ENCODE results near the gene KCNH2.
"Not testable (repeated sequence)": the region's sequence is repeated elsewhere in the genome, so short reads cannot be mapped to it uniquely, and the experiment has no call there.

KCNH2 gene

GRCh38 chr7:150917969-150918368 is 60.2 kb downstream of the KCNH2 start:
- H3K27ac ChIP-seq: no peak overlapping the region
- no peak for DNase-seq (ENCODE audit: low read depth, low spot score)

GRCh38 chr7:150916670-150917069 is 61.5 kb downstream of the KCNH2 start:
- DNase-seq (ENCODE audit: low read depth, low spot score): no peak
- H3K27ac ChIP-seq: no peak overlapping the region

GRCh38 chr7:150914966-150915365 is 63.2 kb downstream of the KCNH2 start:
- H3K27ac ChIP-seq: no peak overlapping the region
- no peak for DNase-seq (ENCODE audit: low read depth, low spot score)

- H3K27ac ChIP-seq: no peak overlapping the region
- DNase-seq (ENCODE audit: low read depth, low spot score): no peak
Measured at GRCh38 chr7:150914196-150914595, 63.9 kb downstream of the KCNH2 start.

GRCh38 chr7:150912427-150912826 is 65.7 kb downstream of the KCNH2 start:
- DNase-seq (ENCODE audit: low read depth, low spot score): no peak
- H3K27ac ChIP-seq: no peak overlapping the region

- H3K27ac ChIP-seq: no peak overlapping the region
- no peak for DNase-seq (ENCODE audit: low read depth, low spot score)
Measured at GRCh38 chr7:150911590-150912267, 66.4 kb downstream of the KCNH2 start.

GRCh38 chr7:150910996-150911422 is 67.1 kb downstream of the KCNH2 start:
- H3K27ac ChIP-seq: no peak overlapping the region
- no peak for DNase-seq (ENCODE audit: low read depth, low spot score)

- DNase-seq (ENCODE audit: low read depth, low spot score); H3K27ac ChIP-seq: not testable (repeated sequence)
Measured at GRCh38 chr7:150910305-150910995, 67.7 kb downstream of the KCNH2 start.

- no peak overlapping the region for H3K27ac ChIP-seq
- DNase-seq (ENCODE audit: low read depth, low spot score): no peak
Measured at GRCh38 chr7:150909200-150909995, 68.7 kb downstream of the KCNH2 start.

- no peak for DNase-seq (ENCODE audit: low read depth, low spot score)
- H3K27ac ChIP-seq: no peak overlapping the region
Measured at GRCh38 chr7:150908173-150908572, 69.9 kb downstream of the KCNH2 start.

- no peak for DNase-seq (ENCODE audit: low read depth, low spot score)
- H3K27ac ChIP-seq: no peak overlapping the region
Measured at GRCh38 chr7:150904011-150904909, 73.9 kb downstream of the KCNH2 start.

- no peak overlapping the region for H3K27ac ChIP-seq
- DNase-seq (ENCODE audit: low read depth, low spot score): no peak
Measured at GRCh38 chr7:150903606-150904005, 74.5 kb downstream of the KCNH2 start.

GRCh38 chr7:150902078-150903033 is 75.8 kb downstream of the KCNH2 start:
- no peak overlapping the region for H3K27ac ChIP-seq
- DNase-seq (ENCODE audit: low read depth, low spot score): no peak

- no peak for DNase-seq (ENCODE audit: low read depth, low spot score)
Measured at GRCh38 chr7:150901160-150902035, 76.7 kb downstream of the KCNH2 start.

GRCh38 chr7:150900675-150901074 is 77.4 kb downstream of the KCNH2 start:
- DNase-seq (ENCODE audit: low read depth, low spot score): no peak
- H3K27ac ChIP-seq: no peak overlapping the region

More at GRCh38 chr7:150901160-150902035, 76.7 kb downstream of the KCNH2 start:
- H3K27ac ChIP-seq: no peak overlapping the region

- H3K27ac ChIP-seq: no peak overlapping the region
- DNase-seq (ENCODE audit: low read depth, low spot score): no peak
Measured at GRCh38 chr7:150898475-150899011, 79.6 kb downstream of the KCNH2 start.

GRCh38 chr7:150897502-150898474 is 80.3 kb downstream of the KCNH2 start:
- no peak for DNase-seq (ENCODE audit: low read depth, low spot score)
- H3K27ac ChIP-seq: no peak overlapping the region
